Endodermal cell (in vitro differentiated cells): Measurements from ENCODE around the gene ASCL1. TPM values are rescaled to one million over a fixed set of nuclear protein-coding genes. Genes with fewer than 3 reads are reported as not detected.

ENCODE experiments used
- DNase-seq: peaks from one replicate; pipeline ENCODE4 v3.0.0-alpha.2; 2017
- H3K27ac ChIP-seq: 2 replicates; pipeline ENCODE4 v1.5.1; 2013; ENCODE audit warnings: mild to moderate bottlenecking, low read depth, low read length, moderate library complexity
- H3K27me3 ChIP-seq: 2 replicates; pipeline ENCODE4 v1.6.1; 2013; ENCODE audit warnings: mild to moderate bottlenecking, low read length, moderate library complexity; ENCODE audit not compliant: insufficient read depth, control insufficient read depth, poor library complexity, severe bottlenecking
- H3K36me3 ChIP-seq: 2 replicates; pipeline ENCODE4 v1.7.0; 2013; ENCODE audit warnings: mild to moderate bottlenecking, low read length, moderate library complexity; ENCODE audit not compliant: control insufficient read depth, insufficient read depth
- H3K4me1 ChIP-seq: one replicate; pipeline ENCODE4 v1.7.0; 2013; ENCODE audit warnings: low read length; ENCODE audit not compliant: control insufficient read depth, insufficient read depth
- H3K4me3 ChIP-seq: 2 replicates; pipeline ENCODE4 v1.5.1; 2013; ENCODE audit warnings: mild to moderate bottlenecking, low read length, moderate library complexity
- H3K9ac ChIP-seq: 2 replicates; pipeline ENCODE4 v1.6.1; 2013; ENCODE audit warnings: mild to moderate bottlenecking, low read length, moderate library complexity; ENCODE audit not compliant: poor library complexity, severe bottlenecking; ENCODE audit errors: extremely low read depth
- H3K9me3 ChIP-seq: 2 replicates; pipeline ENCODE4 v1.6.1; 2013; ENCODE audit warnings: mild to moderate bottlenecking, low read length, moderate library complexity; ENCODE audit not compliant: control insufficient read depth
- H3K27ac Mint-ChIP-seq: 2 replicates; pipeline ENCODE4 v1.8.0; 2020; ENCODE audit warnings: mixed read lengths
- H3K27me3 Mint-ChIP-seq: 2 replicates; pipeline ENCODE4 v1.8.0; 2021; ENCODE audit warnings: mild to moderate bottlenecking, mixed read lengths; ENCODE audit not compliant: insufficient read depth
- H3K36me3 Mint-ChIP-seq: 2 replicates; pipeline ENCODE4 v1.8.0; 2020; ENCODE audit warnings: low read depth, mixed read lengths
- H3K4me1 Mint-ChIP-seq: 2 replicates; pipeline ENCODE4 v1.8.0; 2020; ENCODE audit warnings: mixed read lengths
- H3K4me3 Mint-ChIP-seq: 2 replicates; pipeline ENCODE4 v1.8.0; 2020; ENCODE audit warnings: mild to moderate bottlenecking, moderate library complexity, mixed read lengths
- H3K9me3 Mint-ChIP-seq: 2 replicates; pipeline ENCODE4 v1.8.0; 2020; ENCODE audit warnings: mild to moderate bottlenecking, mixed read lengths
- WGBS, 2 experiments: methylation state at CpG; one replicate each; pipeline versions ENCODE4 v1.1.5 to v1.1.7; 2013; ENCODE audit warnings: missing lambda C conversion rate in 2 of 2, mixed read lengths in 1 of 2; ENCODE audit not compliant: insufficient coverage in 1 of 2, insufficient read length in 1 of 2; 5-methylcytosine and 5-hydroxymethylcytosine counted together
- total RNA-seq, 2 donors: library from RNA; stranded (reverse); fragmentation: NEBNext Ultra II Directional in 1 of 2; extraction: Animal tissue kit (Norgen Biotek cat#: 25700) in 1 of 2; gene quantifications; 2 replicates in 1 of 2; 3 replicates in 1 of 2; pipeline ENCODE4 v1.2.1, GENCODE V29; 2021
- TF ChIP-seq, protein P1 (sequence below): fragments of 200-600 bp; sonication (generic); conservative IDR thresholded peaks from 2 replicates; pipeline ENCODE4 v1.5.0; 2021; ENCODE audit warnings: antibody characterized with exemption, mild to moderate bottlenecking

ASCL1 gene
- total RNA-seq, 2 donors from 2014 or later: not detected

DNA sequence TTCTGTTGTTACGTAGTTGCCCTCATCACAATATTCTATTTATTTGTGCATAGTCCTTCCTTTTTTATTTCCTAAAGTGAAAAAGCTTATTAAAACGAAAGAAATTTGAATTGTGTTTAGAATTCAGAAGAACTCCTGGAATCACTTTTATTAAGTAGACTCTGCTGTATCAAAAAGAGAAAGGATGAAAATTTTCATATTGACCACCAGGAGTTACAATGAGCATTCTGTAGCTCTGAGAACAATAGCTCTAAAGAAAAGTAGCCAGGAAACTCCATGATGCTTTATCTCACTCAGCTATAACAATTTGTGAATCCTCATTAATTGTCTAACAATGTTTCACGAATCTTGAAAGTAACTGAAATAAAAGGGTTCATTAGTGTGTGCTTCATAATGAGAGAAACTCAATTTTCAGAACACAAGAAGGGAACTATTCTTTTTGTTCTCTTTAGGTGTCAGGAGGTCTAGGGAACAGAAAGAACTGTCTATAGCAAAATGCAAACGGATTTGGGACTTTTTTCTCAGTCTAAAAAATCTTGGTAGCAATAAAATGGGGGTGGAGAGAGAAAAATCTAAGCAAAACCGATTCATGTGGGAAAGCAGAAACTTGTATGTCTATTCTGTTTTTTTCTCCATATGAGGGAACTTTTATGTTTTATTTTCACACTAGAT, 19.3 kb downstream of the ASCL1 start:
- H3K27me3 Mint-ChIP-seq: peaks cover 49% of the 10 kb centered on the region

DNA sequence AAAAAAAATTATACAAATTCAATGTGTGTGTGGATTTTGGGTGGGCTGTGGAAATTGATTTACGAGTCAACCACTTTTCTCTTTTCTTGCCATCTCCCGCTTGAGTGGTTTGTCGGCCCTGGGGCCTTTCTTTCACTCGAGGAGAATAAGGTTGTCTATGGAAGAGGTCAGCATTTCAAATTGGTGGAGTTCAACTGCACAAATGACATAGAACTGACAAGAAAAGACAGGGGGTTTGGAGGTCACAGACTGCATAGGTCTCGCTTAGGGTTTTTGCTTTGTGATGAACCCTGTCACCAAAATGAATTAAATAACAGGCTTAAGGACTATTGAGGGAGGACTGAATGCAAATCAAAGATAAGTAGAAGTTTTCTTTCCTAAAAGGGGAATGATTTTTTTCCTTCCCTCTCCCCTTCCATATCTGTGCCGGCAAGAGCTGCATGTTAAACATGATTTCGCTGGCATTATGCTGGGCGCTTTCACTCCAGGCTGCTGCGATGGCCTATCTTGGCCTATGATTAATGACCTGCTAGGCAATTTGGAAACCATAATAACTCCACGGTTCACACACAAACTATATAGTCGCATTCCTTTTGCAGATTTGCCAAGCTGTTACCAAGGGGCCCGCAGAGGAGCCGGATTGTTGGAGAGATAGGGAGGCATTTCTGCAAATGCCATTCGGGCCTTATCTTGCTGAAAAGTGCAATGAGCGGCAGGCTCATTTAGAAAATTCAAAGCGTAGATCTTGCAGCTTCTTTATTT, 20.7 kb downstream of the ASCL1 start:
- 76 to 85% methylated on average over 10 to 16 of the region's 16 CpGs for WGBS, 2 experiments
- H3K9me3 Mint-ChIP-seq: no peaks in the 10 kb centered on the region
- Histone ChIP-seq H3K36me3 (no peaks in the 10 kb centered on the region), H3K9me3 (no peaks in the 10 kb centered on the region), H3K27me3 (peaks cover 21% of the 10 kb centered on the region), H3K9ac (no peak overlapping the region), H3K4me3 (no peak overlapping the region), H3K27ac (peak overlapping the region; percentile 88), H3K4me1 (no peaks in the 10 kb centered on the region)
- no peak for DNase-seq
- H3K36me3 Mint-ChIP-seq: no peaks in the 10 kb centered on the region
- H3K4me1 Mint-ChIP-seq: peaks cover 4% of the 10 kb centered on the region
- TF ChIP-seq, protein P1, sequence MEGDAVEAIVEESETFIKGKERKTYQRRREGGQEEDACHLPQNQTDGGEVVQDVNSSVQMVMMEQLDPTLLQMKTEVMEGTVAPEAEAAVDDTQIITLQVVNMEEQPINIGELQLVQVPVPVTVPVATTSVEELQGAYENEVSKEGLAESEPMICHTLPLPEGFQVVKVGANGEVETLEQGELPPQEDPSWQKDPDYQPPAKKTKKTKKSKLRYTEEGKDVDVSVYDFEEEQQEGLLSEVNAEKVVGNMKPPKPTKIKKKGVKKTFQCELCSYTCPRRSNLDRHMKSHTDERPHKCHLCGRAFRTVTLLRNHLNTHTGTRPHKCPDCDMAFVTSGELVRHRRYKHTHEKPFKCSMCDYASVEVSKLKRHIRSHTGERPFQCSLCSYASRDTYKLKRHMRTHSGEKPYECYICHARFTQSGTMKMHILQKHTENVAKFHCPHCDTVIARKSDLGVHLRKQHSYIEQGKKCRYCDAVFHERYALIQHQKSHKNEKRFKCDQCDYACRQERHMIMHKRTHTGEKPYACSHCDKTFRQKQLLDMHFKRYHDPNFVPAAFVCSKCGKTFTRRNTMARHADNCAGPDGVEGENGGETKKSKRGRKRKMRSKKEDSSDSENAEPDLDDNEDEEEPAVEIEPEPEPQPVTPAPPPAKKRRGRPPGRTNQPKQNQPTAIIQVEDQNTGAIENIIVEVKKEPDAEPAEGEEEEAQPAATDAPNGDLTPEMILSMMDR: no peak
- H3K4me3 Mint-ChIP-seq: no peak overlapping the region
- peaks cover 39% of the 10 kb centered on the region for H3K27me3 Mint-ChIP-seq
- no peak overlapping the region for H3K27ac Mint-ChIP-seq

More for the DNA sequence above, 19.3 kb downstream of the ASCL1 start:
- Histone ChIP-seq H3K4me3 (no peak overlapping the region), H3K4me1 (no peaks in the 10 kb centered on the region), H3K27me3 (peaks cover 35% of the 10 kb centered on the region), H3K27ac (peak overlapping the region; percentile 33), H3K36me3 (no peaks in the 10 kb centered on the region), H3K9ac (no peak overlapping the region), H3K9me3 (no peaks in the 10 kb centered on the region)
- TF ChIP-seq, protein P1: peak; percentile 65
- Mint-ChIP-seq H3K4me1 (peaks cover 4% of the 10 kb centered on the region), H3K9me3 (no peaks in the 10 kb centered on the region), H3K4me3 (no peak overlapping the region), H3K36me3 (no peaks in the 10 kb centered on the region), H3K27ac (no peak overlapping the region)
- WGBS, 2 experiments: 50 to 71% methylated on average over 1 to 5 of the region's 5 CpGs
- DNase-seq: no peak

- Mint-ChIP-seq H3K36me3 (no peaks in the 10 kb centered on the region), H3K27me3 (peaks cover 29% of the 10 kb centered on the region), H3K4me3 (no peak overlapping the region), H3K9me3 (no peaks in the 10 kb centered on the region), H3K4me1 (peaks cover 4% of the 10 kb centered on the region), H3K27ac (no peak overlapping the region)
- no peak overlapping the region for H3K27ac ChIP-seq
- H3K27me3 ChIP-seq: peaks cover 20% of the 10 kb centered on the region
- WGBS, 2 experiments: 100% methylated on average over 1 of the region's 1 CpG; no CpG with 5 or more reads in 1 of the 2 experiments
- no peak overlapping the region for H3K9ac ChIP-seq
- DNase-seq: no peak
- no peaks in the 10 kb centered on the region for H3K36me3 ChIP-seq
- no peaks in the 10 kb centered on the region for H3K9me3 ChIP-seq
- no peaks in the 10 kb centered on the region for H3K4me1 ChIP-seq
- TF ChIP-seq, protein P1: no peak
- H3K4me3 ChIP-seq: no peak overlapping the region
Measured at GRCh38 chr12:102980350-102980749, 22.9 kb downstream of the ASCL1 start.
